ENCODE results near the gene TMEM79.

Gene TMEM79

DNA sequence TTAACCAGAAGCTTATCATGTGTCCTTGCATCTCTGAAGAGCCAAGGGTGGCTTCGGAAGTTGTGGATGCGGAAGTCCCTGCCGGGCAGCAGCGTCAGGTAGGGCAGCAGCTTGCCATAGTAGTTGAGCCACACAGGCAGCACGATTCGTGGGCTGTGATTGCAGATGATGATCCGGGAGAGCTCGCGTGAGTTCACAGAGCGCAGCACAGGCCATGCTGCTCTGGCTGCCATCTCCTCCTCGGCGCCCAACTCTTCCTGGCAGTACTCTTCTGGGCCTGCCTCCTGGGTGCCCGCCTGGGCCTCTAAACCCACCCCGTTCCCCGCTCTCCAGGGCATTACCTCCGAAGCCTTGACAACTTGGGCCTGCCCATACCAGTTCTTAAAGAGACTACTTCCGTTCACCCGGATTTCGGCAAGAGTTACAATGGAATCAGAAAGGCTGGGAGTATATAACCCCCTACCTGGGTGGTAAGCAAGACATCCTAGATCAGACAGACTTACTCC lies 14.8 kb downstream of the TMEM79 start, which contains the start of gene VHLL:
Gene VHLL (minus strand): TSS at position 456 of the 506 bp plus-strand sequence. CDS start 118 bp downstream, at position 338.
- TF ChIP-seq CTCF (conservative IDR thresholded peaks at IDR 0.05; ENCODE audit: low read depth, low read length): no peak
- H3K4me3 ChIP-seq (ENCODE audit: low read length): no peak within 1 kb of the TSS

DNA sequence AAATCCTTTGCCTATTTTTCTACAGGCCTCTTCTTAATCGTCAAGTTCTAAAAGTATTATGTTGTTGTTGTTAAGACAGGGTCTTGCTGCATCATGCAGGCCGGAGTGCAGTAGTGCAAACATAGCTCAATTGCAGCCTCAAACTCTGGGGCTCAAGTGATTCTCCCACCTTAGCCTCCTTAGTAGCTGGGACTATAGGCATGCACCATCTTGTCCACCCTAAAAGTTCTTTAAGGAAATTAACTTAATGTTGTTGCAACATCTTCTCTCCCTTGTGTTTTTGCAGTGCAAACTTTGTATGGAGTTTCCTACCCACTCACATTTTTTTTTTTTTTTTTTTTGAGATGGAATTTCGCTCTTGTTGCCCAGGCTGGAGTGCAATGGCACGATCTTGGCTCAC lies 19.1 kb downstream of the TMEM79 start:
- no peak for DNase-seq (ENCODE audit: low read depth)
- TF ChIP-seq CTCF (conservative IDR thresholded peaks at IDR 0.05; ENCODE audit: low read depth, low read length): no peak
- no peak overlapping the region for H3K4me3 ChIP-seq (ENCODE audit: low read length)

More for the DNA sequence above, 14.8 kb downstream of the TMEM79 start, which contains the start of gene VHLL:
- no peak for DNase-seq (ENCODE audit: low read depth)

DNA sequence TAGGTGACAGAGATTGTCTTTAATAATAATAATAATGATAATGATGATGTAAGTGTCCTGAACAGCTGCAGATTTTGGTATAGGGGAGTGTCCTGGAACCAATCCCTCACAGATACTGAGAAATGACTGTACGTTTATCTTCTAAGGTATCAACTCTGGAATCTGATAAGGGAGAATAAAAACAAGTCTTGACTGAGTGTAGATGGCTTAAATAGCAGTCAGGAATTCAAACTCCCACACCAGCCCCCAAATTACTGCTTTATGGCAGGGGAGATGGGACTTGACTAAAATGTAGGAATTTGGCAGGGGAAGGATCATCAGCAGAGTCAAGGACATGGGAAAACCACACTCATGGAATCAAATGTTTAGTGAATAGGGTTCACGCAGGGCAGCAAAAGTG lies 21.1 kb downstream of the TMEM79 start:
- TF ChIP-seq CTCF (conservative IDR thresholded peaks at IDR 0.05; ENCODE audit: low read depth, low read length): no peak
- no peak overlapping the region for H3K4me3 ChIP-seq (ENCODE audit: low read length)
- no peak for DNase-seq (ENCODE audit: low read depth)

- DNase-seq (ENCODE audit: low read depth): no peak
- H3K4me3 ChIP-seq (ENCODE audit: low read length): no peak overlapping the region
- TF ChIP-seq CTCF (conservative IDR thresholded peaks at IDR 0.05; ENCODE audit: low read depth, low read length): no peak
Measured at GRCh38 chr1:156308078-156308477, 24.0 kb downstream of the TMEM79 start.

- no peak overlapping the region for H3K4me3 ChIP-seq (ENCODE audit: low read length)
- no peak for DNase-seq (ENCODE audit: low read depth)
- no peak for TF ChIP-seq CTCF (conservative IDR thresholded peaks at IDR 0.05; ENCODE audit: low read depth, low read length)
Measured at GRCh38 chr1:156310962-156311361, 26.8 kb downstream of the TMEM79 start.

GRCh38 chr1:156316909-156317308 lies 32.8 kb downstream of the TMEM79 start:
- DNase-seq (ENCODE audit: low read depth): no peak
- H3K4me3 ChIP-seq (ENCODE audit: low read length): no peak overlapping the region
- no peak for TF ChIP-seq CTCF (conservative IDR thresholded peaks at IDR 0.05; ENCODE audit: low read depth, low read length)

DNA sequence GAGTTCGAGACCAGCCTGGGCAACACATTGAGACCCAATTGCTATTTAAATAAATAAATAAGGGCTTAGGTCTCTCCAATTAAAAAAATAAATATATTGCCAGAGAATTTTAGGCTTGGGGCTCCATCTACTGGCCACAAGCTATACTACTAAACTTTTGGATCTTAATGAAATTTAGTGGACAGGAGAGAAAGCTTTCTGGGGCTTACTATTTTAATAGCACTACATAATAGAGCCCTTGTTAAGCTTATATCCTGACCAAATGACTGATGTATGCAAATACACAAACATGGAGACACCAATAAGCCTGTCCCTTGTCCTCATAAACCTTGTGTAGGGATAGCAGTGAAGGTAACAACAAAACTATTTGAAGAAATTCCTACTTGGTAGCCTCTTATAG lies 35.5 kb downstream of the TMEM79 start:
- DNase-seq (ENCODE audit: low read depth): no peak
- no peak overlapping the region for H3K4me3 ChIP-seq (ENCODE audit: low read length)
- peak; percentile 68 for TF ChIP-seq CTCF (conservative IDR thresholded peaks at IDR 0.05; ENCODE audit: low read depth, low read length)
